HT1080 (cell line): ENCODE data around the gene CLEC16A. TPM values are rescaled to one million over a fixed set of nuclear protein-coding genes. Genes with fewer than 3 reads are reported as not detected.
"Not testable (repeated sequence)": the region's sequence is repeated elsewhere in the genome, so short reads cannot be mapped to it uniquely, and the experiment has no call there.

Source experiments
- DNase-seq: peaks from one replicate; pipeline ENCODE4 v3.0.0-alpha.2; 2015; ENCODE audit warnings: low read depth
- total RNA-seq: library from RNA; depleted of rRNA; stranded (reverse); fragments of >200 nt; shearing (Covaris generic); gene quantifications from 2 replicates; pipeline ENCODE4 v1.2.3, GENCODE V29; 2014

The CLEC16A gene
- total RNA-seq, 1 experiment from 2014 or later, result 12.9 TPM

DNA sequence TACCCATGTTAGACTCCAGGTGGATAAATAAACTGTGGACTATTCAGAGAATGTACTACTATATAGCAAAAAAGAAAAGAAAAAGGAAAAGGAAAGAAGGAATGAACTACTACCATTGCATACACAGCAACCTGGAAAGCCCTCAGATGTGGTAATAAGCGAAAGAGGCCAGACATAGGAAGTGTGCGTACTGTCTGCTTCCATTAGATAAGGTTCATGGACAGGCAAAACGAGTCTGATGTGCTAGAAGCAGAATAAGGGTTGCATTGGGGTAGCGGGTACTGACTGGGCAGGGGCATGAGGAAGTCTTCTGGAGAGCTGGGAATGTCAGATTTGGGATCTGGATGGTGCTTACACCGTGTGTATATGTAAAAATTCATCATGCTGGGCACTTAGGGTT lies 21.8 kb downstream of the CLEC16A start:
- DNase-seq, result no peak

DNA sequence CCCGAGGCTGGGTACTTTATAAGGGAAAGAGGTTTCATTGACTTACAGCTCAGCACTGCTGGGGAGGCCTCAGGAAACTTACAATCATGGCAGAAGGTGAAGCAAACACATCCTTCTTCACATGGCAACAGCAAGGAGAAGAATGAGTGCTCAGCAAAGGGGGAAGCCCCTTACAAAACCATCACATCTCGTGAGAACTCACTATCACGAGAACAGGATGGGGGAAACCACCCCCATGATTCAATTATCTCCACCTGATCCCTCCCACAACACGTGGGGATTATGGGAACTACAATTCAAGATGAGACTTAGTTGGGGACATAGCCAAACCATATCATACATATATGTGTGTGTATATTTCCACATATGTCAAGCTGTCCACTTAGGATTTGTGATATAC lies 22.2 kb downstream of the CLEC16A start:
- DNase-seq, result not testable (repeated sequence)

GRCh38 chr16:10967986-10968385 lies 23.6 kb downstream of the CLEC16A start:
- DNase-seq, result no peak

DNA sequence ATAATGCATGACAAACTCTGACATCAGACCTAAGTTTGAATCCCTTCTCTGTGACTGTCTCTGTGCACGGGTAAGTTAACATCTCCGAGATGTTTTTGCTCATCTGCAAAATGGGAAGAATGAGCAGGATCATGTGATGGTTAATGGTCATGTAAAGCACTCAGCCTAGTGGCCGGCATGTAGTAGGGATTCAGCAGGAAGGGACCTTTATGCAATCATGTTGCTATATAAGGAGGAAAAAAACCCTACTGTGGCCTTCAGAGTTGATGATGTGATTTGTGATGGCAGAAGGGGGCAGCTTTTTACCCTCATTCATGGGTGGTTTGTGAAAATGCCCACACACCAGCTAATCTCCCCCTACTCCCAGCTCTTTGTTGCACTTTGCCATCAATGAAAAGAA lies 24.1 kb downstream of the CLEC16A start:
- DNase-seq, result no peak

DNA sequence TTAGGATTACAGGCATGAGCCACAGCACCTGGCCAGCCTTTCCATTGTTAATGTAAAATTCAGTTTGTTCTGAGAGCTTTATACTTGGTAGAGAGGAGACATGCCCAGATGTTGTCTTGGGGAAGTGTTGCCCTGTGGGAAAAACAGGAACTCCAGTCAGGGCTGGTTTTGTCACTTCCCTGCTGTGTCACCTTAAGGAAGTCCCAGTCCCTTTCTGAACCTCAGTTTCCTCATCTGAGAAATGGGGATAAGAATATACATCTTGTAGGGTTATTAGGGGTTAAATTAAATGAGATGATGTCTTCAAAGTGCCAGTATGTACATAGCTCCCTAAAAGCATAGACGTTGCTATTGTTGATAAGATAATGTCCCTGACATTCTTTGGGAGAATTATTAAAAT lies 25.3 kb downstream of the CLEC16A start:
- DNase-seq, result no peak

GRCh38 chr16:10970065-10970464 lies 25.7 kb downstream of the CLEC16A start:
- peak; percentile 25 for DNase-seq

DNA sequence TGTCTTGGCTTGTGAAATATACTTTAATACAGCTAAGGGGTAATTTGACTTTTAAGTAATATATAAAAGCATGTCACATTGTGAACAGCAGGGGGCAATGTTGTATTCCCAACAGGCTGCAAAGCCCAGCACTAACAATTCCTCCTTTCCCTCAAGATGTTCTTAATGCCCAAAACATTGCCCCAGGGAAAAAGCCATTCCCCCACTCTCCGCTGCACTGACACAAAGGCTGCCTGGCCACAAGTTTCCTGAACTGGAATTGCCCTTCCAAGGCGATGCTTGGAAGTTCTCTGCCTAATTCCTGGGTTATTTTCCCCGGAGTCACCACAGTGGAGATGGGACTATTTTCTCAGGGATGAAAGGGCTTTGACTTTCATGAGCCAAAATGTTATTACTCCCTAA lies 27.2 kb downstream of the CLEC16A start:
- DNase-seq, result peak; percentile 80

DNA sequence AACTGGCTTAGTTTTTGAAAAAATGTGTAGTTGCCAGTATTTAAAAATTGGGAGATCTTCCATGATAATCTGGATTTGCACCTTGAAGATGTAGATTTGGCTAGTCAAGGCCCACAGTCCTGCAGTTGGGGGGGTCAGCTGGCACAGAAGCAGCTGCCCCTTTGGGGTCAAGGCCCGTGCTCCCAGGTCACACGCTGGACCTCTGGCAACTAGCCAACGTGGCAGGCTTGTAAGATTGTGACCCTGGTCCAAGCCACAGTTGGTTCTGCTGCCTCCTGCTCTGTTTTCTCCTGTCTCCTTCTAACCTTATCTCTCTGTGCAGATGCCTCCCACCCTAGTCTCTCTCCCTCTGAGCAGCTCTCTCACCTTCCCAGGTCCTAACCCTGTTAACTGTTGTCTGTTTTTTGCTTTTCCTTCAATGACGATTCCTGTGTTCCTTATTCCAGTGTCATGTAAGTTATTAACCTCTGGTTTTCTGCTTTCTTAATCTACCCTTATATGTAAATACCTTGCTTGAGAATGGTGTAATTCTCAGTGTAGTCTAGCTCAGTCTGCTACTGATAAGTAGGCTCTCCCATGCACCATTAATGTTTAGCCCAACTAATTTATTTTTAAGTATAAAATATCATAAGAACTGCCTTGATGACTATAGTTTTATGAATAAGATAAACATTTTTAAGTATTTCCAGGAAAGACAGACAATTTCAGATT lies 27.9 kb downstream of the CLEC16A start:
- DNase-seq, result no peak

GRCh38 chr16:10972819-10973464 lies 28.6 kb downstream of the CLEC16A start:
- no peak for DNase-seq

DNA sequence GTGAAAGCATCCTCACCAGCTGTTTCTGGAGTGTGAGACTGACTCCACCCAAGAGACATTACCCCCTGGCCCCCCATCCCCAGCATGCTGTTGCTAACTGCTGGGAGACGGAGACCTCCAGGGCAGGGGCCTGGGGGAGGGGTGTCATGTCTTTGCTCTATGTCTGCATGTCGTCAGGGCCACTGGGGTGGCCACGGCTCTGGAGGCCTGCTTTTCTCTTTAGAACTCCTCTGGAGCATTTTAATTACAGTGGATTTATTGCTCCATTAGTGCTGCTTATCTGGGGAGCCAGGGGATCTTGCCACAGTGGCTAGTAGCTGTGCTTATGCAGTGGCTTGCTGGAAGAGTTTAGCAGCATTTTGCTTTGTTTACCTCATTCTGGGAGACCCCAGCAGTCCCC lies 32.3 kb downstream of the CLEC16A start:
- DNase-seq, result no peak

DNA sequence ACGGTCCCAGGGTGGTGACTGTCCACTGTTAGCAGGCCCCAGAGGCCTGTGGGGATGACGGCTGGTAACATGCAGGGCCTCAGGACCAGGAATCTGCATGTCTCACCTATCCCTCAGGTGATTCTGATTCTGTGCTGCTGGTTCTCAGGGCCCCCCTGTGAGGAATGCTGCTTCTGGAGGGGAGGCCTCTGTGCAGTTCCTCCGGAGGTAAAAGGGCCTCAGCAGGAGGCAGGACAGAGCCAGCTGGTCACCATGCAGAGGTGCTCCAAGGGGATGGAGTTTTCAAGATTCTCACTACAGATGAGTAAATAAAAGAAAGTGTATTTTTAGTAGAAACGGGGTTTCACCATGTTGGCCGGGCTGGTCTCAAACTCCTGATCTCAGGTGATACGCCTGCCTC lies 33.8 kb downstream of the CLEC16A start:
- DNase-seq, result no peak

- no peak for DNase-seq
Observed at GRCh38 chr16:10978871-10979446, 34.6 kb downstream of the CLEC16A start.

DNA sequence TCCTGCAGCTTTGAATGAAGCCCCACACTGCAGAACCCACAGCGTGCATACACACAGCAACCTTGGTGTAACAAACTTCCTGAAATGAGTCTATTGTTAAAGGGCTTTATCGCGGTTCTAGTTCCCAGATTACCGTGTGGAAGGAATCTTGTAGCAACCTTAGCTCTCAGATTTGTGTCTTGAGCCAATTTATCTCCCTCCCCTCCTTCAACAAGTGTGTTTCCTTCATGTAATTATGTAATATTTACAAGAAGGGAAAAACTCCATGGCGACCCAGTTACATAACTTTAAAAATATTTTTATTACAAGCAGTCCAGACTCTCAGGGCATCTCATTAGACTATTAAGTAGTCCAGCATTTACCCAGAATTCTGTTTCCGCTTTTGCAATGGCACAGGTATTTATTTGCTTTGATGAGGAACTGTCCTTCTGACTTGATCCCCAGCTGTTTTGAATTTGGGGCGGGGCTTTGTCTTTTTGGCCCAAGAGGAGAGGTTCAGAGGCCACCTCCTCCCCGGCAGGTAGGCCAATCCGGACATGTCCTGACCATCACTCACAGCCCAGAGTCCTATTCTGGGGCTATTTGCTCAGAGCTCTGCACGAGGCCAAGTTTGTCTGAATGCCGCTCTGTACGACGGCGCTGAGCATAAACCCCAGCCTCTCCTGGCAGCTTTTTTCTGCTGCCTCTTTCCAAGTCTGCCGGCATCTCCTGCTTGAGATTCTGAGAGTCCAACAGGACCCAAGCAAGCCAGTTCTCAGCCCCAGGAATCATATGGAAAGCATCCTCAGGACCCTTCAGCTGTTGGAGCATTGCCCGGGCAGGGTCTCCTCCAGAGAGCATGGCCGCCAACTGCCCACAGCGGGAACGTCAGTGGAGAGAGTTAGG lies 35.6 kb downstream of the CLEC16A start:
- no peak for DNase-seq

DNA sequence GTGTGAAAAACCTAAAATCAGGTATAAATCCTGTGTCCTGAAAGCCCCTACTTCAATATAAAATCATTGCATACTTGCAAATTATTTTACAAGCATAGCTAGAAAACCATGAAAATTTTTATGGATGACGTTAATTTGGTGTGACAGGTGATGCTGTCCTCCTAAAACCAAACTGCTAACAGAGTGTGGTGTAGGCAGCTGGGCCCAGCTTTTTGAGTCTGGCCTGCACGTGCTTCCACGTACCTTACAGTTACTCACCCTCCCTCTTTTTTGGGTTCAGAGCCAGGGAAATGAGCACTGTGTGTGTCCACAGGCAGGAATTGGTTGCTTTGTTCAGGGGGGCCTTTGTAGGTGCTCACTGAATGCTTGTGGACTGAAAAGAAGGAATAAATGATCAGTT lies 36.4 kb downstream of the CLEC16A start:
- DNase-seq, result no peak

- DNase-seq, result peak; percentile 48
Observed at GRCh38 chr16:10981697-10982216, 37.4 kb downstream of the CLEC16A start.

DNA sequence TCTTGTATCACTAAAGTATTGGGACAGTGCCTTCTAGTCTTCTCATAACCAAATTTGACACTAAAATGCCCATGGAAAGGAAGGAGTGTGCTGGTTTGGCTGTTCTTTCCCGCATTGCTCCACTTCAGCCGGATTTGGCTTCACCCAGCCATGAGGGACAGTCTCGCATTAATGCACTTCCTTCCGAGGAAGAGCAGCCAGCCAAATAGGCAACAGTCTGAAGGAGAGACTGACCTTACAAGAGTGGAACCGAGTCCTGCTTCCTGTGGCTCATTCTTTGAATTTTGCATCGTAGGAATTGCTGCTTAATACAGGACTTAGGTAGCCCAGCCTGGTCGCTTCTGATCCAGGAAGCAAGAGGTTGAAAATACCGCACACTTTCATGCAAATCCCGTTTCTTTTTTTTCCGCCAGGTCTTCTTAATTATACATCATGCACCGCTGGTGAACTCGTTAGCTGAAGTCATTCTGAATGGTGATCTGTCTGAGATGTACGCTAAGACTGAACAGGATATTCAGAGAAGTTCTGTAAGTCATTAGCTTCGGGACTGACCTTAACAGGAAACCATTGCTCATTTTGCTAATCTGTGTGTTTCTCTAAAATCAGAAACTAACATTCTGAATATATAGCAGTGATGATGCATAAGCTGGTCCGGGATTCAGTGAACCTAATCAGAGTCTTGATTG lies 38.2 kb downstream of the CLEC16A start:
- DNase-seq, result no peak

DNA sequence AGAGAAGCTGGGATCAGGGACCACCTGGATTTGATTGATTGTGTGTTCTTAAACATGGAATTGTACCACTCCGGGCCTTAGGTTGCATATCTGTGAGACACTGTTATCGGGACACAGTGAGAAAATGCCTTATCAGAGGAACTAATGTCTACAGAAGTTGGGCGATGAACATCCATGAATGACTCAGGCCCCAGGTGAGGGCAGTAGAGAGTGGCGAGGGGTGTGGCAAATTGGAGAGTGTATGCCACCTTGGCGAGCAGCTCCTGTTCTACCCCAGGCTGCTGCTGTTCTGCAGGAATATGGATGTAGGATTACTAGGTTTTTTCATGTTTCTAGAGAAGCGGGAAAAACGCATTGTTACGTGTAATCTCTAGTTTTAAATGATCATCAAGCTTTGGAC lies 38.8 kb downstream of the CLEC16A start:
- no peak for DNase-seq

GRCh38 chr16:10984509-10984908 lies 40.1 kb downstream of the CLEC16A start:
- no peak for DNase-seq

GRCh38 chr16:10987361-10988163 lies 43.2 kb downstream of the CLEC16A start:
- DNase-seq, result peak; percentile 64

GRCh38 chr16:10988164-10988803 lies 43.9 kb downstream of the CLEC16A start:
- no peak for DNase-seq
